ENCODE measurements around the gene SLC9A4.

GRCh38 chr2:102435741-102436140 is 37.3 kb upstream of the SLC9A4 start:
- TF ChIP-seq, protein P1, sequence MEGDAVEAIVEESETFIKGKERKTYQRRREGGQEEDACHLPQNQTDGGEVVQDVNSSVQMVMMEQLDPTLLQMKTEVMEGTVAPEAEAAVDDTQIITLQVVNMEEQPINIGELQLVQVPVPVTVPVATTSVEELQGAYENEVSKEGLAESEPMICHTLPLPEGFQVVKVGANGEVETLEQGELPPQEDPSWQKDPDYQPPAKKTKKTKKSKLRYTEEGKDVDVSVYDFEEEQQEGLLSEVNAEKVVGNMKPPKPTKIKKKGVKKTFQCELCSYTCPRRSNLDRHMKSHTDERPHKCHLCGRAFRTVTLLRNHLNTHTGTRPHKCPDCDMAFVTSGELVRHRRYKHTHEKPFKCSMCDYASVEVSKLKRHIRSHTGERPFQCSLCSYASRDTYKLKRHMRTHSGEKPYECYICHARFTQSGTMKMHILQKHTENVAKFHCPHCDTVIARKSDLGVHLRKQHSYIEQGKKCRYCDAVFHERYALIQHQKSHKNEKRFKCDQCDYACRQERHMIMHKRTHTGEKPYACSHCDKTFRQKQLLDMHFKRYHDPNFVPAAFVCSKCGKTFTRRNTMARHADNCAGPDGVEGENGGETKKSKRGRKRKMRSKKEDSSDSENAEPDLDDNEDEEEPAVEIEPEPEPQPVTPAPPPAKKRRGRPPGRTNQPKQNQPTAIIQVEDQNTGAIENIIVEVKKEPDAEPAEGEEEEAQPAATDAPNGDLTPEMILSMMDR (IDR thresholded peaks at IDR 0.05; ENCODE audit: insufficient read depth, low read length, poor library complexity, severe bottlenecking): no peak
- TF ChIP-seq EZH2phosphoT487 (conservative IDR thresholded peaks at IDR 0.05; ENCODE audit: low read length): no peak

Data from SU-DHL-6 (cell line).